Measurements from ENCODE around the gene CHCHD6.

CHCHD6 gene

GRCh38 chr3:126954141-126954842, 250.3 kb downstream of the CHCHD6 start:
- TF ChIP-seq TAF1 (IDR thresholded peaks at IDR 0.05; ENCODE audit: borderline replicate concordance, insufficient read depth, low read length): no peak
- no peak for TF ChIP-seq FOXP2 (optimal IDR thresholded peaks at IDR 0.05; ENCODE audit: borderline replicate concordance, extremely low read depth, extremely low read length, insufficient read depth)
- no peak for TF ChIP-seq POLR2AphosphoS5 (IDR thresholded peaks at IDR 0.05; ENCODE audit: low read depth, low read length)
- TF ChIP-seq, protein P1, sequence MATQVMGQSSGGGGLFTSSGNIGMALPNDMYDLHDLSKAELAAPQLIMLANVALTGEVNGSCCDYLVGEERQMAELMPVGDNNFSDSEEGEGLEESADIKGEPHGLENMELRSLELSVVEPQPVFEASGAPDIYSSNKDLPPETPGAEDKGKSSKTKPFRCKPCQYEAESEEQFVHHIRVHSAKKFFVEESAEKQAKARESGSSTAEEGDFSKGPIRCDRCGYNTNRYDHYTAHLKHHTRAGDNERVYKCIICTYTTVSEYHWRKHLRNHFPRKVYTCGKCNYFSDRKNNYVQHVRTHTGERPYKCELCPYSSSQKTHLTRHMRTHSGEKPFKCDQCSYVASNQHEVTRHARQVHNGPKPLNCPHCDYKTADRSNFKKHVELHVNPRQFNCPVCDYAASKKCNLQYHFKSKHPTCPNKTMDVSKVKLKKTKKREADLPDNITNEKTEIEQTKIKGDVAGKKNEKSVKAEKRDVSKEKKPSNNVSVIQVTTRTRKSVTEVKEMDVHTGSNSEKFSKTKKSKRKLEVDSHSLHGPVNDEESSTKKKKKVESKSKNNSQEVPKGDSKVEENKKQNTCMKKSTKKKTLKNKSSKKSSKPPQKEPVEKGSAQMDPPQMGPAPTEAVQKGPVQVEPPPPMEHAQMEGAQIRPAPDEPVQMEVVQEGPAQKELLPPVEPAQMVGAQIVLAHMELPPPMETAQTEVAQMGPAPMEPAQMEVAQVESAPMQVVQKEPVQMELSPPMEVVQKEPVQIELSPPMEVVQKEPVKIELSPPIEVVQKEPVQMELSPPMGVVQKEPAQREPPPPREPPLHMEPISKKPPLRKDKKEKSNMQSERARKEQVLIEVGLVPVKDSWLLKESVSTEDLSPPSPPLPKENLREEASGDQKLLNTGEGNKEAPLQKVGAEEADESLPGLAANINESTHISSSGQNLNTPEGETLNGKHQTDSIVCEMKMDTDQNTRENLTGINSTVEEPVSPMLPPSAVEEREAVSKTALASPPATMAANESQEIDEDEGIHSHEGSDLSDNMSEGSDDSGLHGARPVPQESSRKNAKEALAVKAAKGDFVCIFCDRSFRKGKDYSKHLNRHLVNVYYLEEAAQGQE (IDR thresholded peaks at IDR 0.05; ENCODE audit: insufficient read depth in 1 of 2, low read depth in 2 of 2, low read length in 2 of 2): no peak
- TF ChIP-seq SIN3A (IDR thresholded peaks at IDR 0.05; ENCODE audit: borderline replicate concordance, insufficient read depth, low read length): no peak

DNA sequence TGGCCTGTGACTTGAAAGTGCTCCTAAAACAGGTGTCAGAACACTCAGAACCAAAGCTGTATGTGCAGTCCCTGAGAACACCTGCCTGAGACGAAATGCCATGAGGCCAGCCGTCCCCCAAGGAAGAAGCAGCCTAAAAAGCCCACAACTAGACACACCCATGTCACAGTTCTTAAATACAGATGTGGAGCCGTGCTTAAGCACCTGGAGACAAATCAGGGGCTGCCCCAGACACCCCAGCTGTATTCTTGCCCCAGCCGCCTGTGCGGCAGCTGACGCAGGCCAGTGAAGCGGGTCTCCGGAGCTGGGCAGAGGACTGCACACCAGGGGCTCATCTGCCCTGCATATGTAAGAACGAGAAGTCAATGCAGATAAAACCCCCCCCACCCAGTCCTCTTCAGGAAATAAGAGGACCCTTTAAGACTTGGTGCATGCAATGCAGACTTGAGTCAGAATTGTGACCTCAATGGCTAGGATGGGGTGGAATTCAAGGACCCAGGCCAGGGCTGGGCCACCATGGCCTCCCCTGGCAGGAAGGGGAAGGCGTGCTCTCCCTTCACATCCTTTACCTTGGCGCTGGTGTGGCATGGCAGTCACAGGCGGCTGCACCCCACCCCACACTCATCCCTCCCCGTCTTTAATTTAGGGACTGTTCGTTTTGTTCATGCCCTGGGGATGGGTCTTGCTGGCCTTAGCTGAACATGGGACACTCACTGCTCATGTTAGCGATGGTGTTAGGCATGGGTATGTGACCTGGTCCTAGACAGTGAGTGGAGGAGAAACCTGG, 251.2 kb downstream of the CHCHD6 start:
- no peak for TF ChIP-seq TAF1 (IDR thresholded peaks at IDR 0.05; ENCODE audit: borderline replicate concordance, insufficient read depth, low read length)
- no peak for TF ChIP-seq POLR2AphosphoS5 (IDR thresholded peaks at IDR 0.05; ENCODE audit: low read depth, low read length)
- no peak for TF ChIP-seq SIN3A (IDR thresholded peaks at IDR 0.05; ENCODE audit: borderline replicate concordance, insufficient read depth, low read length)
- TF ChIP-seq, protein P1 (IDR thresholded peaks at IDR 0.05; ENCODE audit: insufficient read depth in 1 of 2, low read depth in 2 of 2, low read length in 2 of 2): no peak
- no peak for TF ChIP-seq FOXP2 (optimal IDR thresholded peaks at IDR 0.05; ENCODE audit: borderline replicate concordance, extremely low read depth, extremely low read length, insufficient read depth)

- TF ChIP-seq SIN3A (IDR thresholded peaks at IDR 0.05; ENCODE audit: borderline replicate concordance, insufficient read depth, low read length): no peak
- TF ChIP-seq POLR2AphosphoS5 (IDR thresholded peaks at IDR 0.05; ENCODE audit: low read depth, low read length): no peak
- no peak for TF ChIP-seq TAF1 (IDR thresholded peaks at IDR 0.05; ENCODE audit: borderline replicate concordance, insufficient read depth, low read length)
- TF ChIP-seq, protein P1 (IDR thresholded peaks at IDR 0.05; ENCODE audit: insufficient read depth in 1 of 2, low read depth in 2 of 2, low read length in 2 of 2): no peak
- no peak for TF ChIP-seq FOXP2 (optimal IDR thresholded peaks at IDR 0.05; ENCODE audit: borderline replicate concordance, extremely low read depth, extremely low read length, insufficient read depth)
These were observed 252.3 kb downstream of the CHCHD6 start for GRCh38 chr3:126956361-126956760.

DNA sequence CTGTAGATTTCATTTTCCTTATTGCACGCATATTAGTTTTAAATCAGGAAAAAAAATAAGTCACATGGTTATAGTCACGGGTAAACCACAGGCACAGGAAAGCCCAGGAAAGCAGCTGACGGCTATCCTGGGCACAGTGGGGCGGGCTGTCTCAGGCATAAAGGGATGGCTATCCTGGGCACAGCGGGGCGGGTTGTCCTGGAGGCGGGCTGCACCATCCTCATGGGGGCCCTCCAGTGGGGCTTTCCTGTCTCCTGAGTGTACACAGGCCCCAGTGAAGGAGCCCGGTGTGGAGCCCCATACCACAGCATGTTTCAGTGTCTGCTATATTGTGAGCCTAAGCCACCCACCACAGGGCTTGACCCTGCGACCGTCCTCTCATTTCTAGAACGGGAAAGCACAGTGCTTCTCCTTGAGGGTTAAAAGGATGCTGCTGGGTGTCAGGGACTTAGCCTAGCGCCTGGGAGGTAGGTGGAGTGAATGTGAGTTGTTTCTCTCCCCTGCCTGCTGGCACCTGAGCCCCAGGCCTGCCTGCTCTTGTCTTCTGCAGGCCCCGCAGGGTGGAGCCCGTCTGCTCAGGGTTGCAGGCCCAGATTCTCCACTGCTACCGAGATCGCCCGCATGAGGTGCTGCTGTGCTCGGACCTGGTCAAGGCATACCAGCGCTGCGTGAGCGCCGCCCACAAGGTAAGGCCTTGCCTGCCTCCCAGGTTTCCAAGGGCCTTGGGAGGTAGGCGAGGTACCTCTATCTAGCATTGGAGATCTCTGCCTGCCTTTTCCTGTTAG, 253.0 kb downstream of the CHCHD6 start:
- no peak for TF ChIP-seq POLR2AphosphoS5 (IDR thresholded peaks at IDR 0.05; ENCODE audit: low read depth, low read length)

DNA sequence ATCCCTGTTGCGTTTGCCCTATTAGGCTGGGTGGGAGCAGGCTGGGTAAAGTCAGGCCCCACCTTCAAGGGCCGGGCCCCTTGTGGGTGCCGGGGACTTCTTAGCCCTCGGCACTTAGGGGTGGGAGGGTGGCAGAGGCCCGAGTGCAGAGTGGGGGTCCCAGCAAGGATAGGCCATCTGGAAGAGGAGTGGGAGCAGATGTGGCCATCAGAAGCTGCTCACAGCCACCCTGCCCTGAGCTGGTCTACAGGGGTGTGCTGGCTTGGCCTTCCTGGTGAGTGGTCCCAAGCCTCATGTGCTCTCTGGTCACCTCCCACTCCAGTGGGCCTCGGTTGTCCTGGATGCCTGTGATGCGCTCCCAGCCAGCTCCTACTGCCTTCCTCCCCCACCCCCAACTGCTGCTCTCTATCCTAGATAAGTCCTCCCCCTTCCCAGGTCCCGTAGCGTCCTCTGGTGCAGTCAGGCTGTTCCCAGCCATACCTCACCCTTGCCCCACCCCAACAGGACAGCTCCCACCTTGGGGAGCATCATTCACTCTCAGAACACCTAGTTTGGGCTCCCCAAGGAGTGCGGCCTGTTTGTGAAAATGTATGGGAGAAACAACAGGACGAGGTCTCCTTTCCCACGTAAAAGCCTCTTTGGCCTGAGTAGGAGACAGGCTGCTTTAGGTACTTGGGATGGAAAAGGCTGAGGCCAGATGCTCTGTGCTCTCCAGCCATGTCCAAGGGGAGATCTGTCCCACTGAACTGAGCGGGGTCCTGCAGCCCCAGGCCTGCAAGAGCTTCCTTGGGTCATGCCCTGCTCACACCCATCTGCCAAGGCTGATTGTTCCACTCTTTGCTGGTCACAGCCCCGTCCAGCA, 254.0 kb downstream of the CHCHD6 start:
- TF ChIP-seq SIN3A (IDR thresholded peaks at IDR 0.05; ENCODE audit: borderline replicate concordance, insufficient read depth, low read length) (no peak), POLR2AphosphoS5 (IDR thresholded peaks at IDR 0.05; ENCODE audit: low read depth, low read length) (no peak), FOXP2 (optimal IDR thresholded peaks at IDR 0.05; ENCODE audit: borderline replicate concordance, extremely low read depth, extremely low read length, insufficient read depth) (no peak)
- TF ChIP-seq, protein P1 (IDR thresholded peaks at IDR 0.05; ENCODE audit: insufficient read depth in 1 of 2, low read depth in 2 of 2, low read length in 2 of 2): no peak
